Thymus (tissue), 11 donors: Measurements from ENCODE around the gene FAM111A. TPM values are rescaled to one million over a fixed set of nuclear protein-coding genes. Genes with fewer than 3 reads are reported as not detected.

Source experiments
- DNase-seq, 9 donors: peaks; one replicate each; pipeline ENCODE4 v3.0.0-alpha.2; 2013; ENCODE audit warnings: low spot score in 9 of 9, low read depth in 6 of 9, missing footprints in 1 of 9
- H3K27ac ChIP-seq, 2 donors: one replicate each; pipeline ENCODE4 v1.5.1; 2013; ENCODE audit warnings: control low read depth in 1 of 2, low read depth in 1 of 2, low read length in 1 of 2, mild to moderate bottlenecking in 1 of 2, moderate library complexity in 1 of 2
- H3K27me3 ChIP-seq, 2 donors: one replicate each; pipeline ENCODE4 v1.5.1; 2013; ENCODE audit warnings: low read length in 1 of 2; ENCODE audit not compliant: control insufficient read depth in 2 of 2, insufficient read depth in 1 of 2
- H3K36me3 ChIP-seq, 2 donors: one replicate each; pipeline ENCODE4 v1.5.1; 2013; ENCODE audit warnings: low read length in 1 of 2, mild to moderate bottlenecking in 1 of 2, moderate library complexity in 1 of 2; ENCODE audit not compliant: control insufficient read depth in 2 of 2, insufficient read depth in 2 of 2
- H3K4me1 ChIP-seq, 2 donors: one replicate each; pipeline ENCODE4 v1.5.1; 2013; ENCODE audit warnings: low read length in 2 of 2; ENCODE audit not compliant: control insufficient read depth in 2 of 2, insufficient read depth in 2 of 2
- H3K4me3 ChIP-seq, 2 donors: one replicate each; pipeline ENCODE4 v1.5.1; 2013; ENCODE audit warnings: low read length in 2 of 2, control low read depth in 1 of 2, mild to moderate bottlenecking in 1 of 2
- H3K9me3 ChIP-seq, 2 donors: one replicate each; pipeline ENCODE4 v1.5.1; 2013; ENCODE audit warnings: low read length in 1 of 2, mild to moderate bottlenecking in 1 of 2; ENCODE audit not compliant: control insufficient read depth in 2 of 2, insufficient read depth in 1 of 2
- WGBS: extraction: QIAGEN DNeasy Blood & Tissue Kit; methylation state at CpG from one replicate; pipeline ENCODE4 v1.1.7; 2013; 5-methylcytosine and 5-hydroxymethylcytosine counted together
- polyA plus RNA-seq: library from polyadenylated mRNA; stranded (reverse); fragments of 200-250 nt; gene quantifications from one replicate; pipeline ENCODE4 v1.2.3, GENCODE V29; 2013
- total RNA-seq: library from RNA; stranded (reverse); fragments of 120-200 nt; gene quantifications from one replicate; pipeline ENCODE4 v1.2.4, GENCODE V29; 2013
- donor health status: healthy.

The FAM111A gene
- total and polyA plus RNA-seq, 2 donors: 60.5 to 82.5 TPM

DNA sequence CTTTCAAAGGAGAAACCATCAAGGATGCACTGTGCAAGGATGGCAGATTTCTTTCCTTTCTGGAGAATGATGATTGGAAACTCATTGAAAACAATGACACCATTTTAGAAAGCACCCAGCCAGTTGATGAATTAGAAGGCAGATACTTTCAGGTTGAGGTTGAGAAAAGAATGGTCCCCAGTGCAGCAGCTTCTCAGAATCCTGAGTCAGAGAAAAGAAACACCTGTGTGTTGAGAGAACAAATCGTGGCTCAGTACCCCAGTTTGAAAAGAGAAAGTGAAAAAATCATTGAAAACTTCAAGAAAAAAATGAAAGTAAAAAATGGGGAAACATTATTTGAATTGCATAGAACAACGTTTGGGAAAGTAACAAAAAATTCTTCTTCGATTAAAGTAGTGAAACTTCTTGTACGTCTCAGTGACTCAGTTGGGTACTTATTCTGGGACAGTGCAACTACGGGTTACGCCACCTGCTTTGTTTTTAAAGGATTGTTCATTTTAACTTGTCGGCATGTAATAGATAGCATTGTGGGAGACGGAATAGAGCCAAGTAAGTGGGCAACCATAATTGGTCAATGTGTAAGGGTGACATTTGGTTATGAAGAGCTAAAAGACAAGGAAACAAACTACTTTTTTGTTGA, 9.8 kb downstream of the FAM111A start:
- H3K4me3 ChIP-seq: no peak overlapping the region
- no peaks in the 10 kb centered on the region for H3K9me3 ChIP-seq
- 92% methylated on average over 8 of the region's 8 CpGs for WGBS
- H3K27ac ChIP-seq: peak overlapping the region in 1 of 2 donors; percentile 0
- H3K4me1 ChIP-seq: peaks cover 2 to 7% of the 10 kb centered on the region in 2 donors
- peaks cover 12 to 45% of the 10 kb centered on the region in 2 donors for H3K36me3 ChIP-seq
- DNase-seq: no peak
- H3K27me3 ChIP-seq: no peaks in the 10 kb centered on the region

DNA sequence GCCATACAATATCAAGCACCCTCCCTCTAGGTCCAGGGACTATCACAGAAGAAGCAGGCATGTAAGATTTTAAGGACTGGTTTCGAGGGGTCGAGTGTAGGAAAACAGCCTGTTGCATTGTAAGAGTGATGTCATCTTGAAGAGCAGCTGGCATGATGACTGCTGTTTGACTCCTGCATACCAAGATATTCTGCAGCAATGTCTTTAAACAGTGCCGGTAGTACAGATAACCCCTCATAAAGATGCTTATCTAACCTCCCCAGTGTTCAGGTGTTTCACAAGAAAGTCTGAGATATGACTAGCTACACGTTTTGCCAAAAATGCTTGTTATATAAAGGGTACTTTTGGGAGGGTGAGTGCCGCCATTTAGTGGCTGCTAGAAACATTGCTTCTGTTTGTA, 12.0 kb downstream of the FAM111A start:
- WGBS: 71% methylated on average over 5 of the region's 5 CpGs
- H3K9me3 ChIP-seq: no peaks in the 10 kb centered on the region
- peak overlapping the region; percentile 20 to 80 for H3K27ac ChIP-seq
- peak in 2 of 9 donors; percentile 31 to 58 for DNase-seq
- H3K4me1 ChIP-seq: peaks cover 2 to 7% of the 10 kb centered on the region in 2 donors
- H3K4me3 ChIP-seq: no peak overlapping the region
- H3K27me3 ChIP-seq: no peaks in the 10 kb centered on the region
- peaks cover 12 to 30% of the 10 kb centered on the region in 2 donors for H3K36me3 ChIP-seq

DNA sequence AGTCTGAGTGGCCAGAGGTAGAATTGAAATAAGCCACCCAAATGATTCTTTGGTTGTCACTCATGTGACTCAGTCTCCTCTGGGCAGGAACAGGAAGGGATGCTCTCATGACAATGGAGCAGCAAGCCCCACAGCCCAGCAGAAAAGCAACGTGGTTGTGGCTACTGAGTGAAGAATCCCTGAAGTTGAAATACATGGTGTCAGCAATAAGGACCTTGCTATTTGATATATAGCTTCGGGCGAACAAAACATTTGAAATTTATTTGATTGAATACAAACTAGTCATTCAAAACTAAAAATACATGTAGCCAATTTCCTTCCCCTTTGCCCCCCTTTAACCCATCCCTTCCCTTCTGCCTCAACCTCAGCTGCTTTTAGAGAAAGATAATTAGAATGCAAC, 14.8 kb downstream of the FAM111A start:
- WGBS: 49% methylated on average over 3 of the region's 3 CpGs
- H3K4me1 ChIP-seq: peaks cover 2 to 7% of the 10 kb centered on the region in 2 donors
- no peak overlapping the region for H3K4me3 ChIP-seq
- peaks cover 4 to 9% of the 10 kb centered on the region in 2 donors for H3K36me3 ChIP-seq
- no peaks in the 10 kb centered on the region for H3K9me3 ChIP-seq
- no peak for DNase-seq
- no peaks in the 10 kb centered on the region for H3K27me3 ChIP-seq
- no peak overlapping the region for H3K27ac ChIP-seq

DNA sequence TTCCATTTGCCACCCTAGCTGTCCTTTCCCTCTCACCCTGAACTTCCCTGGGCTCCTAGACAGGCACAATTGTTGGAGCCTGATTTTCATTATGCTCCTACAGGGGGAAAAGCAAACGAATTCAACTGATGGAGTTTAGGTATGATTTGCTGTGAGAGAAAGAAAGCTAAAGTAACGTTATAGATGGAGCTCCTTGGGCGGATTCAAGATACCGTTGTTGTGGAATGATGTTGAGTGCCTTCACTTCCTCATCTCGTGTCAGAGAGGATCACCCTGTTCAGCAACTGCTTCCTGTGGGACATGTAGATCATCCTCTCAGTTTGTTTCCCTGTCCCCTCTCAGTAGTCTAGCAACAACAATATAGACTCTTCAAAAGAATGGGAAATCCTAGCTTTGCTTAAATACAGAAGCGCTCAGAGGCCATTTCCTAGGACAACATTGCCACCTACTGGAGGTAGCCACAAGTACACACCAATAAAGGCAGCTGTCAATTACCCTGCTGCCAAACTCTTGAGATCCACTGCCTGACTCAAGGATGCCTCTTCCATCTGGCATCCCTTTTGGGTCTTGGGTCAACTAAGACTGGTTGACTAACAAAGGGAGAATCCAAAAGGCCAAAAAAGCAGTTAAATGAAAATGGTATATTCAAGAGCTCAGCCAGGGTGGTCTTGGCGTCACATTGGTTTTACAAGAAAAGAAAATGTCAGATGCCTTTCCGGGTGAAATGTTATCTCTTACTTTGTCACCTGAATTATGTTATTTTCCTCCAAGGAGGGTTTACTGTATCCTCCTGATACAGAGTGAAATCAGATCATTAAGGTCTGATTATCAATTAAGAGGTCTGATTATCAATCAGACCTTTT, 15.8 kb downstream of the FAM111A start:
- no peaks in the 10 kb centered on the region for H3K36me3 ChIP-seq
- peak in 8 of 9 donors; percentile 59 to 89 (median 79) for DNase-seq
- H3K27me3 ChIP-seq: no peaks in the 10 kb centered on the region
- no peak overlapping the region for H3K27ac ChIP-seq
- peaks cover 2 to 7% of the 10 kb centered on the region in 2 donors for H3K4me1 ChIP-seq
- WGBS: 47% methylated on average over 8 of the region's 8 CpGs
- H3K9me3 ChIP-seq: no peaks in the 10 kb centered on the region
- no peak overlapping the region for H3K4me3 ChIP-seq

DNA sequence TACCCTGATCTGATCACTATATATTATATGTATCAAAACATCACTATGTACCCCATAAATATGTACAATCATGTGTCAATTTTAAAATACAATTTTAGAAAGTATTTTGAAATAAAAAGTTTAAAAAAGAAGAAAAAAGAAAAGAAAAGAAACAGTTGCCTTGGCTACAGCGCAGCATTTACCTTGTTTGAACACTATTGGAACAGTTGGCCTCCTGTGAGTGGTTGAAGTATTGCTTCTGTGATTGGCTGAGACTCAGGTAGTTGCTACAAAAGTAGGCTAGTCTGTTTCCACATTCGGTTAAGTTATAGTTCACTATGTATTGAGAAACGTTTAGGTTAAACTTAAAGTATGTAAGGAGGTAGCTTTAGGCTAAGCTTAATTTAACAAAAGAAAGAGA, 21.4 kb downstream of the FAM111A start:
- H3K36me3 ChIP-seq: no peaks in the 10 kb centered on the region
- no peak overlapping the region for H3K4me3 ChIP-seq
- 92% methylated on average over 3 of the region's 3 CpGs for WGBS
- no peaks in the 10 kb centered on the region for H3K4me1 ChIP-seq
- no peak overlapping the region for H3K27ac ChIP-seq
- DNase-seq: no peak
- no peaks in the 10 kb centered on the region for H3K9me3 ChIP-seq
- peaks cover 0 to 2% of the 10 kb centered on the region in 2 donors for H3K27me3 ChIP-seq

DNA sequence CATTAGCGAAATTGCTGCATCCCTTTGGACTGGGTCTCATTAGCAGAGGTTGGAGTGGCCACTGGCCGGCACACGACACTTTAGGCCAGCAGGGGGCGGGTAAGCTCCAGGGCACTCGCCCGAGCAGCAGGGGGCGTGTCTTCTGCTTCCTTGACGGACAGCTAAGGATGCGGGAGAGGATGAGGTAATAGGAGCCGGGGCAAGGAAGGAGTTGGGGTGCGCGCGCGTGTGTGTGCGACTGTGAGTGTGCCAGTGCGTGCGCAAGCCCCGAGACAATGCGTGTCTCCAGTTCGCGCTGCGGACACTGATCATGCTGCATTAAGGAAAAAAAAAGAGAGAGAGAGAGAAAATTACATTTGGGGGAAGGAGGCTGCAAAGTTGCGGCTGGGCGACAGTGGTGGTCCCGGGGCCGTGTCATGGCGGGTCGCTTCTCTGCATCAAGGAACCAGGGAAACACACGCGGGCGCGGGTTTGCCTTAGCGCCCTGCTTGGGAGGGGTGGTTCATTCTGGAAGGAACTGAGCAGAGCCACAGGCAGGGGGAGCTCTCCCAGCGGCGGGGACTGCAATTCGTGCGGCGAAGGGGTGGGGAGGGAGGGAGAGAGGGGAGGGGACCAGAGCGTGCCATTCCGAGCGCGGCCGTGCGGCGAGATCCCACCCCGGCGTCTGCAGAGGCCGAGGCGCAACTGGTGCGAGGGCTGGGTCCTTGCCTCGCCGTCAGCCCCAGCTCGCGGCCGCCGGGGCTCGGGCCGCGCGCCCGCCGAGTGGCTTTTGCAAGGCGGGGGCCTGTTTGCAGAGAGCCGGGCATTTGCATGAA, 29.1 kb downstream of the FAM111A start, which contains the start of gene DTX4:
DTX4 (plus strand) TSS at position 625 of the 815 bp plus-strand sequence. CDS start 464 bp downstream, outside the sequence.
- H3K9me3 ChIP-seq: peaks cover 0 to 5% of the 10 kb centered on the region in 2 donors
- H3K36me3 ChIP-seq: no peaks in the 10 kb centered on the region
- peaks cover 25 to 44% of the 10 kb centered on the region in 2 donors for H3K27me3 ChIP-seq
- DNase-seq: peak; percentile 71 to 92 (median 83)
- under 1% methylated on average over 64 of the region's 64 CpGs for WGBS
- H3K4me1 ChIP-seq: peaks cover 9 to 16% of the 10 kb centered on the region in 2 donors
- H3K4me3 ChIP-seq: peak within 1 kb of the TSS; percentile 51 to 72
- no peak within 1 kb of the TSS for H3K27ac ChIP-seq

DNA sequence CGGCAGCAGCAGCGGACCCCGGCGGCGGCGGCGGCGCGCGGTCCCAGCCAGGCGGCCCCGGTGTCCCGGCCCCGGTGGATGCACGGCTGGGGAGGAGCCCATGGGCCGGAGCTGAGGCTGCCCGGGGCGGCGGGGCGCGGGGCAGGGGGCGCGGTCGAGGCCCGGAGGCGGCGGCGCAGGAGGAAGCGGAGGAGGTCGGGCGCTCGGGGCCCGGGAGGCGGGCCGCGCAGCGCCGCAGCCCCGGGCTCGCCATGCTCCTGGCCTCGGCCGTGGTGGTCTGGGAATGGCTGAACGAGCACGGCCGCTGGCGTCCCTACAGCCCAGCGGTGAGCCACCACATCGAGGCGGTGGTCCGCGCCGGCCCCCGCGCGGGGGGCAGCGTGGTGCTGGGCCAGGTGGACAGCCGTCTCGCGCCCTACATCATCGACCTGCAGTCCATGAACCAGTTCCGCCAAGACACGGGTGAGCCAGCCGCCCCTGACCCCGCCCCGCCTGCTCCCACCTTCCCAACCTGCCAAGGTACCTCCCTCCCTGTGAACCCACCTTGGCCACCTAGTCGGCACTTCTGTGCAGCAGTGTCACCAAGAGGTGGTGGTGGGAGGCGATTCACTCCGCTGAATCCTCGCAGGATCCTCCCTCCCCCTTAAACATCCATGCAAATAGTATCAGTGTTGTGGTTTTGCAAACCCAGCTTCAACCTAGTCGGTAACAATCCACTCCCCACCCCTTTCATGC, 29.9 kb downstream of the FAM111A start:
- Histone ChIP-seq H3K4me3 (peak overlapping the region; percentile 51 to 72), H3K36me3 (no peaks in the 10 kb centered on the region), H3K27me3 (peaks cover 25 to 44% of the 10 kb centered on the region in 2 donors), H3K9me3 (peaks cover 0 to 5% of the 10 kb centered on the region in 2 donors), H3K4me1 (peaks cover 9 to 16% of the 10 kb centered on the region in 2 donors), H3K27ac (no peak overlapping the region)
- peak in 3 of 9 donors; percentile 8 to 31 (median 9) for DNase-seq
- under 1% methylated on average over 70 of the region's 70 CpGs for WGBS
